SU-DHL-6 (cell line): ENCODE measurements around the gene TMEM213.

Experiments
- H2AFZ ChIP-seq: fragments of 200-600 bp; sonication (generic); 2 replicates; pipeline ENCODE4 v1.6.1; 2014; ENCODE audit warnings: low read depth, mild to moderate bottlenecking, moderate library complexity, mixed read lengths, antibody characterized with exemption, low read length; ENCODE audit not compliant: severe bottlenecking
- H3F3A ChIP-seq: fragments of 200-600 bp; shearing (Covaris generic); 2 replicates; pipeline ENCODE4 v1.6.0; 2016; ENCODE audit warnings: antibody characterized with exemption, mild to moderate bottlenecking; ENCODE audit not compliant: insufficient read depth
- H3K27ac ChIP-seq: fragments of 200-600 bp; sonication (generic); 2 replicates; pipeline ENCODE4 v1.5.1; 2016; ENCODE audit warnings: low read depth, mild to moderate bottlenecking, low read length, moderate library complexity, mixed read lengths
- H3K27me3 ChIP-seq: fragments of 200-600 bp; sonication (generic), shearing (Covaris generic); 2 replicates; pipeline ENCODE4 v1.6.0; 2014; ENCODE audit warnings: mild to moderate bottlenecking, low read length
- H3K36me3 ChIP-seq: fragments of 200-600 bp; sonication (generic); 2 replicates; pipeline ENCODE4 v1.6.1; 2014; ENCODE audit warnings: mild to moderate bottlenecking, low read length, mixed read lengths
- H3K4me2 ChIP-seq: fragments of 300-600, 200-600 bp; shearing (Covaris generic), sonication (generic); 2 replicates; pipeline ENCODE4 v1.6.0; 2014; ENCODE audit warnings: low read length, low read depth, mild to moderate bottlenecking; ENCODE audit not compliant: poor library complexity, severe bottlenecking
- H3K4me3 ChIP-seq: fragments of 200-600 bp; sonication (generic); 2 replicates; pipeline ENCODE4 v1.5.1; 2014; ENCODE audit warnings: antibody characterized with exemption, low read length, mild to moderate bottlenecking, mixed read lengths; ENCODE audit not compliant: insufficient read depth, poor library complexity, severe bottlenecking
- H3K79me2 ChIP-seq: fragments of 200-600 bp; sonication (generic); 2 replicates; pipeline ENCODE4 v1.6.1; 2014; ENCODE audit warnings: mild to moderate bottlenecking, low read length, moderate library complexity; ENCODE audit not compliant: insufficient read depth
- H3K9ac ChIP-seq: fragments of 200-600 bp; sonication (generic); 2 replicates; pipeline ENCODE4 v1.7.0; 2014; ENCODE audit warnings: mild to moderate bottlenecking, low read length
- H3K9me2 ChIP-seq: fragments of 200-600 bp; sonication (generic); replicated peaks from 2 replicates; pipeline ENCODE4 v1.6.1; 2014; ENCODE audit warnings: low read length; ENCODE audit not compliant: insufficient read depth
- H3K9me3 ChIP-seq: fragments of 200-600 bp; sonication (generic); 2 replicates; pipeline ENCODE4 v1.6.1; 2014; ENCODE audit warnings: low read length, mixed read lengths; ENCODE audit not compliant: insufficient read depth
- H4K20me1 ChIP-seq: fragments of 200-600 bp; sonication (generic); 2 replicates; pipeline ENCODE4 v1.6.1; 2014; ENCODE audit warnings: low read depth, mild to moderate bottlenecking, antibody characterized with exemption, low read length, moderate library complexity, mixed read lengths
- CTCF ChIP-seq: fragments of 200-600 bp; sonication (generic); IDR thresholded peaks from one replicate; pipeline ENCODE4 v1.5.1; 2017; ENCODE audit warnings: antibody characterized with exemption, mild to moderate bottlenecking, low read length, moderate library complexity; ENCODE audit not compliant: insufficient read depth, poor library complexity, severe bottlenecking
- EZH2phosphoT487 ChIP-seq: fragments of 200-600 bp; sonication (generic), shearing (Covaris generic); conservative IDR thresholded peaks from 2 replicates; pipeline ENCODE4 v1.6.1; 2018; ENCODE audit warnings: mild to moderate bottlenecking, antibody characterized with exemption, low read length, moderate library complexity, mixed read lengths

Gene TMEM213

GRCh38 chr7:138865843-138866242, 68.0 kb downstream of the TMEM213 start:
- H3K27me3 ChIP-seq: no peaks in the 10 kb centered on the region
- no peaks in the 10 kb centered on the region for H3K36me3 ChIP-seq
- no peak overlapping the region for H3K27ac ChIP-seq
- H3K79me2 ChIP-seq: no peaks in the 10 kb centered on the region
- no peak overlapping the region for H3K9ac ChIP-seq
- no peak overlapping the region for H3K4me2 ChIP-seq
- H3K9me3 ChIP-seq: no peaks in the 10 kb centered on the region
- no peaks in the 10 kb centered on the region for H3F3A ChIP-seq
- no peak overlapping the region for H2AFZ ChIP-seq
- H3K9me2 ChIP-seq: no peaks in the 10 kb centered on the region
- H4K20me1 ChIP-seq: no peaks in the 10 kb centered on the region
- H3K4me3 ChIP-seq: no peak overlapping the region
- no peak for TF ChIP-seq EZH2phosphoT487
- TF ChIP-seq CTCF: peak; percentile 19

DNA sequence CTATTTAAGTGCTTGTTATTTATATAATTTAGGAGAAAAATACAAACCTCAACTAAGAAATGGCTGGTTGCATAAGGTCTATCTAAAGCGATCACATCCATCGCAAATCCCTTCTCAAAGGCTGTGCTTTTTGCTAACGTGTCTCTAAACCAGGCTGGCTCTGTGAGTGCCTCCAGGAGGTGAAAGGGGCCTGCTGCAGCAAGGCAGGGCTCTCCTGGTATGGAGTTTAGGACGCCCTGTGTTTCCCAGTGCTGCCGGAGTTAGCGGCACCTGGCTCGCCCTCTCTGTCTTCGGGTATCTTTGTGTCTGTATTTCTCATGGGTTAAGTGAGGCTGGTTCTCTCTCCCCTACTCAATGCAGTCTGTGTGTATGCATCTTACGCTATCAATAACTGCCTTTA, 68.6 kb downstream of the TMEM213 start:
- no peak for TF ChIP-seq CTCF
- TF ChIP-seq EZH2phosphoT487: no peak
- no peak overlapping the region for H3K4me2 ChIP-seq
- H3K9me2 ChIP-seq: no peaks in the 10 kb centered on the region
- H3K27me3 ChIP-seq: no peaks in the 10 kb centered on the region
- no peak overlapping the region for H3K27ac ChIP-seq
- H3K36me3 ChIP-seq: no peaks in the 10 kb centered on the region
- H4K20me1 ChIP-seq: no peaks in the 10 kb centered on the region
- H3K79me2 ChIP-seq: no peaks in the 10 kb centered on the region
- H3K4me3 ChIP-seq: no peak overlapping the region
- no peaks in the 10 kb centered on the region for H3K9me3 ChIP-seq
- H3F3A ChIP-seq: no peaks in the 10 kb centered on the region
- H3K9ac ChIP-seq: no peak overlapping the region
- H2AFZ ChIP-seq: no peak overlapping the region

DNA sequence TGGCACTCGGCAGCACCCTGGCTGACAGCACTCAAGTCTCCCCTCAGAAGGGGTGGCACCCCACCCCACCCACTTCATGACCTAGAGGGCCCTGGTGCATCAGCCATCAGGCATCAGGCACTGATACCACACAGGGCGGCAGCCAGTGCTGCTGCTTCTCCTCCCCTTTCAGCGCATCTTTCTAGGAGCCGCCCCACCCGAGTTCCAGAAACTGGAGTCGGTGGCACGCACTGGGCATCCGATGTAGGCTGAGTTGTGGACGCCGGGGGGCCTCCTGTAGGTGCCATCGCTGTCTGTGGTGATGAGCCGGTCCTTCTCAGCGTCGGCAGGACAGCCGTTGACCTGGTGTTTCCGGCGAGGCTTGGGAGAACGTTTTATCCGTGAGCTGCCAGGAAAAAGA, 70.0 kb downstream of the TMEM213 start:
- H3K9me2 ChIP-seq: no peaks in the 10 kb centered on the region
- H2AFZ ChIP-seq: no peak overlapping the region
- no peaks in the 10 kb centered on the region for H3K9me3 ChIP-seq
- H3K4me2 ChIP-seq: no peak overlapping the region
- H3K4me3 ChIP-seq: no peak overlapping the region
- H3K36me3 ChIP-seq: no peaks in the 10 kb centered on the region
- TF ChIP-seq EZH2phosphoT487 (no peak), CTCF (no peak)
- no peaks in the 10 kb centered on the region for H3K27me3 ChIP-seq
- H3K79me2 ChIP-seq: no peaks in the 10 kb centered on the region
- H3K27ac ChIP-seq: no peak overlapping the region
- no peaks in the 10 kb centered on the region for H4K20me1 ChIP-seq
- H3K9ac ChIP-seq: no peak overlapping the region
- no peaks in the 10 kb centered on the region for H3F3A ChIP-seq

DNA sequence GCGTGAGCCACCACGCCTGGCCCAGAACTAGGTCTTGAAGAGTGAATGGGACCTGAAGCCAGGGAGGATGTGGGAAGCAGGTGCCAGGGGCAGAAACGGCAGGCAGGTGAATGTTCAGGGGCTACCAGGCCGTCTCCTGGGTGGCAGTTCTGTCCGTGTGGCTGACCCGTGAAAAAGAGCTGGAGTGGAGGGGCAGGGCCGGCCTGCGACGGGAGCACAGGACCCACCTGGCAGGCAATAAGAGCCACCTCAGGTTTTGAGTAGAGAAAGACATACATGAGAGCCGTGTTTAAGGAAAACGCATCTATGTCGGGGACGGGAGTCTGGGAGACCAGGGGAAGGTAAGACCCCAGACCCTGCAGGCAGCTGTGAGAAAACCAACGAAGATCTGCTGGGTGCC, 70.9 kb downstream of the TMEM213 start:
- H3K79me2 ChIP-seq: no peaks in the 10 kb centered on the region
- H2AFZ ChIP-seq: no peak overlapping the region
- H3K27ac ChIP-seq: no peak overlapping the region
- no peak overlapping the region for H3K4me2 ChIP-seq
- no peak overlapping the region for H3K9ac ChIP-seq
- no peaks in the 10 kb centered on the region for H3K36me3 ChIP-seq
- H3K4me3 ChIP-seq: no peak overlapping the region
- no peaks in the 10 kb centered on the region for H3K27me3 ChIP-seq
- H3K9me3 ChIP-seq: no peaks in the 10 kb centered on the region
- no peaks in the 10 kb centered on the region for H3K9me2 ChIP-seq
- TF ChIP-seq CTCF (no peak), EZH2phosphoT487 (no peak)
- no peaks in the 10 kb centered on the region for H4K20me1 ChIP-seq
- H3F3A ChIP-seq: no peaks in the 10 kb centered on the region
